HAP-1 (cell line): ENCODE data around the gene R3HCC1L.

Experiments used
- DNase-seq, 2 experiments: peaks; one replicate each; pipeline ENCODE4 v3.0.0-alpha.2; 2016 to 2020; ENCODE audit warnings: low spot score in 2 of 2
- H3K27me3 ChIP-seq: fragments of 250-450 bp; sonication (Bioruptor Pico); 2 replicates; pipeline ENCODE4 v1.5.1; 2020; ENCODE audit warnings: low read depth, mild to moderate bottlenecking, moderate library complexity
- H3K36me3 ChIP-seq: fragments of 250-450 bp; sonication (Bioruptor Pico); replicated peaks from 2 replicates; pipeline ENCODE4 v1.5.1; 2020; ENCODE audit warnings: mild to moderate bottlenecking
- H3K4me1 ChIP-seq: fragments of 250-450 bp; sonication (Bioruptor Pico); 2 replicates; pipeline ENCODE4 v1.5.1; 2020; ENCODE audit warnings: mild to moderate bottlenecking
- H3K4me3 ChIP-seq: fragments of 250-450 bp; sonication (Bioruptor Pico); 2 replicates; pipeline ENCODE4 v1.5.1; 2020; ENCODE audit warnings: mild to moderate bottlenecking, moderate library complexity
- H3K9me3 ChIP-seq: fragments of 250-450 bp; sonication (Bioruptor Pico); 2 replicates; pipeline ENCODE4 v1.5.1; 2020; ENCODE audit warnings: mild to moderate bottlenecking, moderate library complexity
- in situ Hi-C: fragments of 300-500 bp; cut with MboI; formaldehyde crosslinking; loops from 3 replicates; pipeline ENCODE4 v1.14.3; 2020; ENCODE audit warnings: low sequenced_read_pairs, inconsistent platforms, mixed read lengths

R3HCC1L gene

GRCh38 chr10:98134431-98135221 lies at the start of gene R3HCC1L:
TSS of gene R3HCC1L (plus strand) at chr10:98134657. CDS start at chr10:98208115, 73,458 bp downstream.
- in situ Hi-C loops, result no loop called here

GRCh38 chr10:98085238-98085637 lies 49.2 kb upstream of the R3HCC1L start:
- Histone ChIP-seq H3K4me1 (no peaks in the 10 kb centered on the region), H3K9me3 (no peaks in the 10 kb centered on the region), H3K36me3 (no peaks in the 10 kb centered on the region), H3K4me3 (no peak overlapping the region), H3K27me3 (no peaks in the 10 kb centered on the region; the same call in 1 of the 2 replicates)
- DNase-seq, result no peak
- in situ Hi-C loops, result no loop called here

More at GRCh38 chr10:98134431-98135221, at the start of gene R3HCC1L:
- no peaks in the 10 kb centered on the region for H3K27me3 ChIP-seq
- H3K4me3 ChIP-seq, result peak within 1 kb of the TSS; percentile 84
- H3K36me3 ChIP-seq, result no peaks in the 10 kb centered on the region; the same call in 1 of the 2 replicates
- H3K4me1 ChIP-seq, result peaks cover 9% of the 10 kb centered on the region
- H3K9me3 ChIP-seq, result peaks cover 6% of the 10 kb centered on the region; the same call in 1 of the 2 replicates
- DNase-seq, result peak; percentile 87 to 94

GRCh38 chr10:98086837-98087708 lies 47.4 kb upstream of the R3HCC1L start:
- H3K4me3 ChIP-seq, result no peak overlapping the region
- H3K27me3 ChIP-seq, result peaks cover 5% of the 10 kb centered on the region; the same call in 1 of the 2 replicates
- H3K4me1 ChIP-seq, result no peaks in the 10 kb centered on the region
- H3K9me3 ChIP-seq, result no peaks in the 10 kb centered on the region
- no peaks in the 10 kb centered on the region for H3K36me3 ChIP-seq
- in situ Hi-C loops, result no loop called here
- no peak for DNase-seq

- H3K4me3 ChIP-seq, result no peak overlapping the region
- H3K9me3 ChIP-seq, result no peaks in the 10 kb centered on the region
- in situ Hi-C loops, result no loop called here
- H3K4me1 ChIP-seq, result no peaks in the 10 kb centered on the region
- H3K36me3 ChIP-seq, result no peaks in the 10 kb centered on the region
- DNase-seq, result no peak
- peaks cover 5% of the 10 kb centered on the region; the same call in 1 of the 2 replicates for H3K27me3 ChIP-seq
Measured at GRCh38 chr10:98088186-98088971, 46.1 kb upstream of the R3HCC1L start.

GRCh38 chr10:98090822-98091221 lies 43.6 kb upstream of the R3HCC1L start:
- H3K9me3 ChIP-seq, result no peaks in the 10 kb centered on the region
- no peak overlapping the region for H3K4me3 ChIP-seq
- H3K27me3 ChIP-seq, result peaks cover 5% of the 10 kb centered on the region; the same call in 1 of the 2 replicates
- no peaks in the 10 kb centered on the region for H3K4me1 ChIP-seq
- no peak for DNase-seq
- no peaks in the 10 kb centered on the region for H3K36me3 ChIP-seq
- in situ Hi-C loops, result no loop called here

- Histone ChIP-seq H3K36me3 (no peaks in the 10 kb centered on the region), H3K4me3 (no peak overlapping the region), H3K27me3 (no peaks in the 10 kb centered on the region), H3K9me3 (no peaks in the 10 kb centered on the region), H3K4me1 (peaks cover 14% of the 10 kb centered on the region)
- DNase-seq, result no peak
- in situ Hi-C loops, result no loop called here
Measured at GRCh38 chr10:98096316-98096715, 38.1 kb upstream of the R3HCC1L start.

GRCh38 chr10:98096731-98097130 lies 37.7 kb upstream of the R3HCC1L start:
- no peak for DNase-seq
- peaks cover 14% of the 10 kb centered on the region for H3K4me1 ChIP-seq
- no peaks in the 10 kb centered on the region for H3K36me3 ChIP-seq
- no peaks in the 10 kb centered on the region for H3K9me3 ChIP-seq
- H3K27me3 ChIP-seq, result no peaks in the 10 kb centered on the region
- in situ Hi-C loops, result no loop called here
- H3K4me3 ChIP-seq, result no peak overlapping the region

GRCh38 chr10:98097175-98097574 lies 37.3 kb upstream of the R3HCC1L start:
- no peaks in the 10 kb centered on the region for H3K36me3 ChIP-seq
- no peaks in the 10 kb centered on the region for H3K9me3 ChIP-seq
- no peaks in the 10 kb centered on the region for H3K27me3 ChIP-seq
- in situ Hi-C loops, result no loop called here
- H3K4me1 ChIP-seq, result peaks cover 14% of the 10 kb centered on the region
- no peak overlapping the region for H3K4me3 ChIP-seq
- DNase-seq, result no peak

- no peak overlapping the region for H3K4me3 ChIP-seq
- no peaks in the 10 kb centered on the region for H3K27me3 ChIP-seq
- peaks cover 14% of the 10 kb centered on the region for H3K4me1 ChIP-seq
- H3K36me3 ChIP-seq, result no peaks in the 10 kb centered on the region
- no peaks in the 10 kb centered on the region for H3K9me3 ChIP-seq
- in situ Hi-C loops, result no loop called here
- DNase-seq, result peak; percentile 22 to 24
Measured at GRCh38 chr10:98097616-98098015, 36.8 kb upstream of the R3HCC1L start.

GRCh38 chr10:98098247-98098646 lies 36.2 kb upstream of the R3HCC1L start:
- Histone ChIP-seq H3K9me3 (no peaks in the 10 kb centered on the region), H3K27me3 (no peaks in the 10 kb centered on the region), H3K4me1 (peaks cover 14% of the 10 kb centered on the region), H3K36me3 (no peaks in the 10 kb centered on the region), H3K4me3 (no peak overlapping the region)
- in situ Hi-C loops, result no loop called here
- DNase-seq, result no peak

GRCh38 chr10:98100476-98100875 lies 34.0 kb upstream of the R3HCC1L start:
- H3K4me3 ChIP-seq, result no peak overlapping the region
- in situ Hi-C loops, result no loop called here

GRCh38 chr10:98101366-98101765 lies 33.1 kb upstream of the R3HCC1L start:
- in situ Hi-C loops, result no loop called here
- peak; percentile 18 to 34 for DNase-seq
- Histone ChIP-seq H3K36me3 (no peaks in the 10 kb centered on the region), H3K27me3 (no peaks in the 10 kb centered on the region), H3K9me3 (no peaks in the 10 kb centered on the region), H3K4me1 (peaks cover 14% of the 10 kb centered on the region), H3K4me3 (no peak overlapping the region)

More at GRCh38 chr10:98100476-98100875, 34.0 kb upstream of the R3HCC1L start:
- Histone ChIP-seq H3K4me1 (peaks cover 14% of the 10 kb centered on the region), H3K27me3 (no peaks in the 10 kb centered on the region), H3K36me3 (no peaks in the 10 kb centered on the region), H3K9me3 (no peaks in the 10 kb centered on the region)
- DNase-seq, result peak; percentile 44 to 57

GRCh38 chr10:98104125-98104524 lies 30.3 kb upstream of the R3HCC1L start:
- peaks cover 14% of the 10 kb centered on the region for H3K4me1 ChIP-seq
- 0 out of 2 replicates have a peak, but pooled peaks cover 5% of the 10 kb centered on the region for H3K27me3 ChIP-seq
- no peaks in the 10 kb centered on the region for H3K9me3 ChIP-seq
- in situ Hi-C loops, result no loop called here
- no peak for DNase-seq
- H3K4me3 ChIP-seq, result no peak overlapping the region
- no peaks in the 10 kb centered on the region for H3K36me3 ChIP-seq
